ENCODE measurements around the gene COL9A3. TPM values are rescaled to one million over a fixed set of nuclear protein-coding genes. Genes with fewer than 3 reads are reported as not detected.
A peak's percentile ranks its signal among the peaks of the same experiment; 100 is the strongest.

COL9A3 gene
- polyA plus RNA-seq, 2 of the 4 experiments (the other 2 are of a cell fraction) = 0.41 to 0.49 TPM

DNA sequence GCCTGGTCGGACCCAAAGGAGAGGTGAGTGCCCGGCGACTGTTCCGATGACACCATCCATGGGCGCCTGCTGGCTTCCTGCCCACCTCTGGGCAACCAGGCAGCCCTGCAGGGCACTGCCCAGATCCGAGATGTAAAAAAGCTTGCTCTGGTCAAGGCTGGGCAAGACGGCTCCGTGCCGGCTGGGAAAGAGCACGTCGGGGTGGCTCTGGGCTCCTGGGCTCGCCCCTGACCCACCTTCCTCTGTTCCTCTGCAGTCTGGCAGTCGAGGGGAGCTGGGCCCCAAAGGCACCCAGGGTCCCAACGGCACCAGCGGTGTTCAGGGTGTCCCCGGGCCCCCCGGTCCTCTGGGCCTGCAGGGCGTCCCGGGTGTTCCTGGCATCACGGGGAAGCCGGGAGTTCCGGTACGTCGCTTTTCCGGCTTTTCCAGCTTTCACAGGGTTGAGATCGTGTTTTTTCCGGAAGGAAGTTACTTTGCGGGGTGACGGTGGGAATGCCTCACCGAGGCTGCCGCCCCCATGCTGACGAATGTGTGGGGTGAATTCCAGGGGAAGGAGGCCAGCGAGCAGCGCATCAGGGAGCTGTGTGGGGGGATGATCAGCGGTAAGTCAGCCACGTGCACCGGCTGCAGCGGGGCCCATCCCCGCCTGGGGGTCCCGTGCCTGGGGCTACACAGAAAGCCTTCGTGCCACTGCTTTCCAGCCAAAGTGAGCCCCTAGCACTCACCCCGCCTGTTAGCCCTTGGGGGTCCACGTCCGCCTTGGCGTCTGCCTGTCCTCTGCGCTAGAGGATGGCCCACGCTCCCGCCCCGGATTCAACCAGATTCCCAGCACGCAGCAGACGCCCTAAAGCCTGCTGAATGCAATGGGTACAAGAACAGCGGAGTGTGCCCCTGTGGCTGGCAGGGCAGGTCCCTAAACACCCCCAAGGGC is 19.3 kb downstream of the COL9A3 start:
- 0 out of 6 replicates have a peak, but pooled peaks of 1 of the 2 experiments have one; percentile 14 for ATAC-seq
- Histone ChIP-seq H3K4me2 (no peak overlapping the region), H3K4me1 (peaks cover 19% of the 10 kb centered on the region; the same call in 2 of the 3 replicates), H3K4me3 (no peak overlapping the region), H3K9me3 (no peaks in the 10 kb centered on the region), H3K27ac (no peak overlapping the region)
- no peak for DNase-seq (ENCODE audit: low read depth in 1 of 2, low spot score in 1 of 2)
- POLR2A ChIA-PET = no interaction called here
- CTCF ChIA-PET = interaction anchor here (0.8 to 1.7 kb wide), 7 partner anchors 9 to 45 kb away, joined by 3 to 5 read pairs (median 3); no protein-coding TSS in a partner anchor
- 78% methylated on average over 51 of the region's 52 CpGs for WGBS (ENCODE audit: missing lambda C conversion rate)
- no peak for FAIRE-seq
- TF ChIP-seq, protein P1, sequence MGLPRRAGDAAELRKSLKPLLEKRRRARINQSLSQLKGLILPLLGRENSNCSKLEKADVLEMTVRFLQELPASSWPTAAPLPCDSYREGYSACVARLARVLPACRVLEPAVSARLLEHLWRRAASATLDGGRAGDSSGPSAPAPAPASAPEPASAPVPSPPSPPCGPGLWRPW (IDR thresholded peaks at IDR 0.05) = no peak
- TF ChIP-seq EP300 (IDR thresholded peaks at IDR 0.05) (no peak), HEYL (CRISPR knock-in tag; IDR thresholded peaks at IDR 0.05) (no peak), MYC (IDR thresholded peaks at IDR 0.05; ENCODE audit: borderline replicate concordance, low read length) (no peak)
- TF ChIP-seq, protein P2, sequence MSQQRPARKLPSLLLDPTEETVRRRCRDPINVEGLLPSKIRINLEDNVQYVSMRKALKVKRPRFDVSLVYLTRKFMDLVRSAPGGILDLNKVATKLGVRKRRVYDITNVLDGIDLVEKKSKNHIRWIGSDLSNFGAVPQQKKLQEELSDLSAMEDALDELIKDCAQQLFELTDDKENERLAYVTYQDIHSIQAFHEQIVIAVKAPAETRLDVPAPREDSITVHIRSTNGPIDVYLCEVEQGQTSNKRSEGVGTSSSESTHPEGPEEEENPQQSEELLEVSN (IDR thresholded peaks at IDR 0.05; ENCODE audit: borderline replicate concordance, low read depth) = no peak

DNA sequence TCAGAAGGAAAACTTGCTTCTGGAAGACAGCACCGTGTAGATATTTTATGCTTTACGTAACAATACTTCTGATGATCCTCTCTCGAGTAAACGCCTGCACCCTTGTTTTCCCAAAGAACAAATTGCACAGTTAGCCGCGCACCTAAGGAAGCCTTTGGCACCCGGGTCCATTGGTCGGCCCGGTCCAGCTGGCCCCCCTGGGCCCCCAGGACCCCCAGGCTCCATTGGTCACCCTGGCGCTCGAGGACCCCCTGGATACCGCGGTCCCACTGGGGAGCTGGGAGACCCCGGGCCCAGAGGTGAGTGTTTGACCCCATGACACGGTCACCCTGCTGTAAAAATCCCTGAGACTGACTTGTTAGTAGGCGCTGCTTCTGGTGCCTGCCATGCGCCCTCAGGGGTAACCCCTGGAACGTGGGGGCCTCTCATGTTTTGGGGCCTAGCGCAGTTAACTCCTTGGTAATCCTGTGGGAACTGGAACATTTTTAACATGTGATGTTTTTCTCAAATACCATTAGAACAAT is 20.2 kb downstream of the COL9A3 start:
- H3K4me3 ChIP-seq = no peak overlapping the region
- FAIRE-seq (no peak), DNase-seq (ENCODE audit: low read depth in 1 of 2, low spot score in 1 of 2) (no peak), ATAC-seq (no peak)
- no peaks in the 10 kb centered on the region for H3K9me3 ChIP-seq
- ChIA-PET POLR2A (no interaction called here), CTCF (interaction anchor here (1.0 to 1.2 kb wide), 4 partner anchors 9 to 46 kb away, joined by 3 read pairs; no protein-coding TSS in a partner anchor)
- no peak for TF ChIP-seq PHF8 (IDR thresholded peaks at IDR 0.05; ENCODE audit: borderline replicate concordance, low read depth)
- no peak for TF ChIP-seq KDM1A (IDR thresholded peaks at IDR 0.05; ENCODE audit: low read depth)
- no peak for TF ChIP-seq NFE2L2 (conservative IDR thresholded peaks at IDR 0.05; ENCODE audit: low read length)
- no peak for TF ChIP-seq POLR2A (IDR thresholded peaks at IDR 0.05; ENCODE audit: low read length)
- no peak for TF ChIP-seq JUNB (IDR thresholded peaks at IDR 0.05)
- TF ChIP-seq RARB (CRISPR knock-in tag; IDR thresholded peaks at IDR 0.05) = no peak
- TF ChIP-seq, protein P3, sequence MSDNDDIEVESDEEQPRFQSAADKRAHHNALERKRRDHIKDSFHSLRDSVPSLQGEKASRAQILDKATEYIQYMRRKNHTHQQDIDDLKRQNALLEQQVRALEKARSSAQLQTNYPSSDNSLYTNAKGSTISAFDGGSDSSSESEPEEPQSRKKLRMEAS (IDR thresholded peaks at IDR 0.05) = no peak
- WGBS (ENCODE audit: missing lambda C conversion rate) = 74% methylated on average over 19 of the region's 19 CpGs
- H3K27ac ChIP-seq = no peak overlapping the region
- H3K4me2 ChIP-seq = no peak overlapping the region
- H3K4me1 ChIP-seq = peaks cover 13% of the 10 kb centered on the region; the same call in 2 of the 3 replicates

DNA sequence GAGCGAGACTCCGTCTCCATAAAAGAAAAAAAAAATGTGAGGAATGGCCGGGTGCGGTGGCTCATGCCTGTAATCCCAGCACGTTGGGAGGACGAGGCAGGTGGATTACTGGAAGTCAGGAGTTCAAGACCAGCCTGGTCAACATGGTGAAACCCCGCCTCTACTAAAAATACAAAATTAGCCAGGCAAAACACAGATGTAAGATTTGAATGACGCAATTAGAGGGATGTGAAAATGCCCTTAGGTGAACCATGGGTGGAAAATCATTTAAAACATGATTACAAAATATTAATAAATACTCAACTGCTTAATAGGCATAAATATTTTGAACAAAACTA is 20.9 kb downstream of the COL9A3 start:
- FAIRE-seq (no peak), ATAC-seq (no peak), DNase-seq (ENCODE audit: low read depth in 1 of 2, low spot score in 1 of 2) (no peak)
- POLR2A ChIA-PET = no interaction called here
- H3K27ac ChIP-seq = no peak overlapping the region
- CTCF ChIA-PET = interaction anchor here (0.6 to 1.2 kb wide), 2 partner anchors 10 to 11 kb away, joined by 3 to 7 read pairs; no protein-coding TSS in a partner anchor
- H3K4me2 ChIP-seq = no peak overlapping the region
- peaks cover 7% of the 10 kb centered on the region; the same call in 2 of the 3 replicates for H3K4me1 ChIP-seq
- H3K9me3 ChIP-seq = no peaks in the 10 kb centered on the region
- TF ChIP-seq RCOR1 (IDR thresholded peaks at IDR 0.05; ENCODE audit: low read depth, low read length) (no peak), CEBPB (IDR thresholded peaks at IDR 0.05) (no peak), JUN (IDR thresholded peaks at IDR 0.05) (no peak), EP300 (IDR thresholded peaks at IDR 0.05) (no peak), POLR2AphosphoS2 (conservative IDR thresholded peaks at IDR 0.05; ENCODE audit: low read length) (no peak), HOXA7 (CRISPR knock-in tag; IDR thresholded peaks at IDR 0.05) (no peak), TFCP2L1 (CRISPR knock-in tag; IDR thresholded peaks at IDR 0.05) (no peak), GATA3 (IDR thresholded peaks at IDR 0.05; ENCODE audit: borderline replicate concordance) (no peak), BHLHE40 (IDR thresholded peaks at IDR 0.05; ENCODE audit: low read depth, low read length) (no peak), ESRRA (IDR thresholded peaks at IDR 0.05; ENCODE audit: borderline replicate concordance, low read length) (no peak), PHF8 (IDR thresholded peaks at IDR 0.05; ENCODE audit: borderline replicate concordance, low read depth) (no peak), HDAC2 (IDR thresholded peaks at IDR 0.05) (no peak), HOXB5 (CRISPR knock-in tag; IDR thresholded peaks at IDR 0.05) (no peak)
- TF ChIP-seq, protein P4, sequence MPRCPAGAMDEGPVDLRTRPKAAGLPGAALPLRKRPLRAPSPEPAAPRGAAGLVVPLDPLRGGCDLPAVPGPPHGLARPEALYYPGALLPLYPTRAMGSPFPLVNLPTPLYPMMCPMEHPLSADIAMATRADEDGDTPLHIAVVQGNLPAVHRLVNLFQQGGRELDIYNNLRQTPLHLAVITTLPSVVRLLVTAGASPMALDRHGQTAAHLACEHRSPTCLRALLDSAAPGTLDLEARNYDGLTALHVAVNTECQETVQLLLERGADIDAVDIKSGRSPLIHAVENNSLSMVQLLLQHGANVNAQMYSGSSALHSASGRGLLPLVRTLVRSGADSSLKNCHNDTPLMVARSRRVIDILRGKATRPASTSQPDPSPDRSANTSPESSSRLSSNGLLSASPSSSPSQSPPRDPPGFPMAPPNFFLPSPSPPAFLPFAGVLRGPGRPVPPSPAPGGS (IDR thresholded peaks at IDR 0.05) = no peak
- H3K4me3 ChIP-seq = no peak overlapping the region
- 89% methylated on average over 8 of the region's 8 CpGs for WGBS (ENCODE audit: missing lambda C conversion rate)

Measured in A549 (cell line).